Activated T-helper 9 cell treated with anti-CD3 and anti-CD28 coated beads, Interleukin-2, amount 50 U/mL, for 16 hours (primary cell): ENCODE measurements around the gene KMT5B.

Experiments
- DNase-seq: peaks from one replicate; pipeline ENCODE4 v3.0.0-alpha.2; 2020; ENCODE audit warnings: low read depth

The KMT5B gene

GRCh38 chr11:68215524-68216170 lies 2.6 kb upstream of the KMT5B start:
- no peak for DNase-seq

- peak; percentile 16 for DNase-seq
Measured at GRCh38 chr11:68215087-68215445, 2.0 kb upstream of the KMT5B start.

GRCh38 chr11:68214173-68215086 lies 1.3 kb upstream of the KMT5B start:
- no peak for DNase-seq

- peak; percentile 74 for DNase-seq
Measured at GRCh38 chr11:68213555-68214172, 568 bp upstream of the KMT5B start.

GRCh38 chr11:68212421-68213134 lies 518 bp downstream of the KMT5B start:
- peak; percentile 48 for DNase-seq

- DNase-seq, result no peak
Measured at GRCh38 chr11:68211546-68211945, 1.6 kb downstream of the KMT5B start.

GRCh38 chr11:68206211-68206610 lies 6.9 kb downstream of the KMT5B start:
- DNase-seq, result no peak

- DNase-seq, result no peak
Measured at GRCh38 chr11:68204402-68204801, 8.7 kb downstream of the KMT5B start.

GRCh38 chr11:68202165-68202564 lies 10.9 kb downstream of the KMT5B start:
- DNase-seq, result no peak

GRCh38 chr11:68201492-68201891 lies 11.6 kb downstream of the KMT5B start:
- DNase-seq, result no peak

- no peak for DNase-seq
Measured at GRCh38 chr11:68200639-68201038, 12.5 kb downstream of the KMT5B start.

- DNase-seq, result no peak
Measured at GRCh38 chr11:68199295-68199987, 13.7 kb downstream of the KMT5B start.

- no peak for DNase-seq
Measured at GRCh38 chr11:68196219-68196618, 16.9 kb downstream of the KMT5B start.

- DNase-seq, result no peak
Measured at GRCh38 chr11:68194675-68195294, 18.3 kb downstream of the KMT5B start.

- DNase-seq, result no peak
Measured at GRCh38 chr11:68193018-68193417, 20.1 kb downstream of the KMT5B start.

- no peak for DNase-seq
Measured at GRCh38 chr11:68191661-68192579, 21.2 kb downstream of the KMT5B start.

- no peak for DNase-seq
Measured at GRCh38 chr11:68189888-68190287, 23.2 kb downstream of the KMT5B start.

GRCh38 chr11:68189082-68189481 lies 24.0 kb downstream of the KMT5B start:
- DNase-seq, result no peak

GRCh38 chr11:68186061-68186460 lies 27.0 kb downstream of the KMT5B start:
- DNase-seq, result no peak
